Mesenteric fat pad (tissue), 1 donor: ENCODE data around the gene TNFSF8. TPM values are rescaled to one million over a fixed set of nuclear protein-coding genes. Genes with fewer than 3 reads are reported as not detected.

Experiments used
- DNase-seq: peaks from one replicate; pipeline ENCODE4 v3.0.0-alpha.2; 2020; ENCODE audit warnings: low spot score
- total RNA-seq: library from RNA; stranded (reverse); fragmentation: NEBNext Ultra II Directional; extraction: Animal tissue kit (Norgen Biotek cat#: 25700); gene quantifications from one replicate; pipeline ENCODE4 v1.2.1, GENCODE V29; 2021
- donor health status: DM: yes; HTN: yes; CAD: no.

Gene TNFSF8
- total RNA-seq, 1 donor from 2014 or later: 4.6 TPM

- no peak for DNase-seq
Observed at GRCh38 chr9:114878879-114879564, 51.4 kb downstream of the TNFSF8 start.

- DNase-seq: no peak
Observed at GRCh38 chr9:114869845-114870244, 60.5 kb downstream of the TNFSF8 start.

- DNase-seq: no peak
Observed at GRCh38 chr9:114869378-114869777, 61.0 kb downstream of the TNFSF8 start.

GRCh38 chr9:114867327-114867726 is 63.1 kb downstream of the TNFSF8 start:
- no peak for DNase-seq

- DNase-seq: no peak
Observed at GRCh38 chr9:114864471-114864870, 65.9 kb downstream of the TNFSF8 start.

GRCh38 chr9:114861922-114862605 is 68.3 kb downstream of the TNFSF8 start:
- no peak for DNase-seq

GRCh38 chr9:114861273-114861672 is 69.1 kb downstream of the TNFSF8 start:
- no peak for DNase-seq

- DNase-seq: no peak
Observed at GRCh38 chr9:114860187-114860586, 70.2 kb downstream of the TNFSF8 start.

- DNase-seq: no peak
Observed at GRCh38 chr9:114856942-114857315, 73.5 kb downstream of the TNFSF8 start.

- no peak for DNase-seq
Observed at GRCh38 chr9:114856215-114856941, 74.0 kb downstream of the TNFSF8 start.

- DNase-seq: no peak
Observed at GRCh38 chr9:114855488-114855887, 74.9 kb downstream of the TNFSF8 start.

- DNase-seq: no peak
Observed at GRCh38 chr9:114854736-114855355, 75.5 kb downstream of the TNFSF8 start.

GRCh38 chr9:114853071-114853855 is 77.1 kb downstream of the TNFSF8 start:
- no peak for DNase-seq

- DNase-seq: no peak
Observed at GRCh38 chr9:114852050-114852594, 78.3 kb downstream of the TNFSF8 start.

- DNase-seq: no peak
Observed at GRCh38 chr9:114851306-114851705, 79.1 kb downstream of the TNFSF8 start.

Other genes with a start within 250 kb of the TNFSF8 start
- gene TEX48, start 248.4 kb downstream of the TNFSF8 start, total RNA-seq: not detected
- gene TNFSF15, start 124.6 kb downstream of the TNFSF8 start, total RNA-seq: 0.29 TPM
- 32.6 TPM for gene TNC, start 187.6 kb upstream of the TNFSF8 start, total RNA-seq